Measurements from ENCODE around the gene PCDHA6. TPM values are rescaled to one million over a fixed set of nuclear protein-coding genes. Genes with fewer than 3 reads are reported as not detected.

PCDHA6 gene
- polyA plus RNA-seq, 1 of the 3 experiments (the other 2 are of a cell fraction): 0.02 TPM

DNA sequence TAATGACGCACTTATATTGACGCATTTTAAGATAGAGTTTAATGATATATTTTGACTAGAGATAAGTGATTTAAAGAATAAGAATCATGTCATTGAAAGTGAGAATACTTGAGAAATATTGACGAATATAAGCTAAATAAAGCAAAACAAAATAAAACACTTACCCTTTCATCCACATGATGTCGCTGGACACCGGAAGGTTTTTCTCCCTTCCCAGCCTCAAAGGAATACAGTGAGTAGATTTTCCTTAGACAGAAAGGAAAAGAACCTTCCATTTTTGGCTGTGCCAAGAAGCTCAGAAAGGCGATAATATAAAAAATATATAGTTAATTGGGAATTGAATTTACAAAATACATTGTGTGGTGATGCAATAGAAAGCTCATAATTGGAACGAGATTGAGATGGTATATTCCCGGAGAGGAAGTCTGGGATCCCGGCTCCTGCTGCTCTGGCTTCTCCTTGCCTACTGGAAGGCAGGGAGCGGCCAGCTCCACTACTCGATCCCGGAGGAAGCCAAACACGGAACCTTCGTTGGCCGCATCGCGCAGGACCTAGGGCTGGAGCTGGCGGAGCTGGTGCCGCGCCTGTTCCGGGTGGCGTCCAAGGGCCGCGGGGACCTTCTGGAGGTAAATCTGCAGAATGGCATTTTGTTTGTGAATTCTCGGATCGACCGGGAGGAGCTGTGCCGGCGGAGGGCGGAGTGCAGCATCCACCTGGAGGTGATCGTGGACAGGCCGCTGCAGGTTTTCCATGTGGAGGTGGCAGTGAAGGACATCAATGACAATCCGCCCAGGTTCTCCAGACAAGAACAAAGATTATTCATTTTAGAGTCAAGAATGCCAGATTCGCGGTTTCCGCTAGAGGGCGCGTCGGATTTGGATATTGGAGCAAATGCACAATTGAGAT is 6.1 kb upstream of the PCDHA6 start, which contains the start of gene PCDHA5:
TSS of gene PCDHA5 (plus strand) at position 239 of the 906 bp plus-strand sequence.
- H3K9ac ChIP-seq: no peak within 1 kb of the TSS
- no peaks in the 10 kb centered on the region for H3K9me2 ChIP-seq
- TF ChIP-seq, protein P1, sequence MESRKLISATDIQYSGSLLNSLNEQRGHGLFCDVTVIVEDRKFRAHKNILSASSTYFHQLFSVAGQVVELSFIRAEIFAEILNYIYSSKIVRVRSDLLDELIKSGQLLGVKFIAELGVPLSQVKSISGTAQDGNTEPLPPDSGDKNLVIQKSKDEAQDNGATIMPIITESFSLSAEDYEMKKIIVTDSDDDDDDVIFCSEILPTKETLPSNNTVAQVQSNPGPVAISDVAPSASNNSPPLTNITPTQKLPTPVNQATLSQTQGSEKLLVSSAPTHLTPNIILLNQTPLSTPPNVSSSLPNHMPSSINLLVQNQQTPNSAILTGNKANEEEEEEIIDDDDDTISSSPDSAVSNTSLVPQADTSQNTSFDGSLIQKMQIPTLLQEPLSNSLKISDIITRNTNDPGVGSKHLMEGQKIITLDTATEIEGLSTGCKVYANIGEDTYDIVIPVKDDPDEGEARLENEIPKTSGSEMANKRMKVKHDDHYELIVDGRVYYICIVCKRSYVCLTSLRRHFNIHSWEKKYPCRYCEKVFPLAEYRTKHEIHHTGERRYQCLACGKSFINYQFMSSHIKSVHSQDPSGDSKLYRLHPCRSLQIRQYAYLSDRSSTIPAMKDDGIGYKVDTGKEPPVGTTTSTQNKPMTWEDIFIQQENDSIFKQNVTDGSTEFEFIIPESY (IDR thresholded peaks at IDR 0.05; ENCODE audit: borderline replicate concordance, low read depth): no peak
- TF ChIP-seq, protein P2, sequence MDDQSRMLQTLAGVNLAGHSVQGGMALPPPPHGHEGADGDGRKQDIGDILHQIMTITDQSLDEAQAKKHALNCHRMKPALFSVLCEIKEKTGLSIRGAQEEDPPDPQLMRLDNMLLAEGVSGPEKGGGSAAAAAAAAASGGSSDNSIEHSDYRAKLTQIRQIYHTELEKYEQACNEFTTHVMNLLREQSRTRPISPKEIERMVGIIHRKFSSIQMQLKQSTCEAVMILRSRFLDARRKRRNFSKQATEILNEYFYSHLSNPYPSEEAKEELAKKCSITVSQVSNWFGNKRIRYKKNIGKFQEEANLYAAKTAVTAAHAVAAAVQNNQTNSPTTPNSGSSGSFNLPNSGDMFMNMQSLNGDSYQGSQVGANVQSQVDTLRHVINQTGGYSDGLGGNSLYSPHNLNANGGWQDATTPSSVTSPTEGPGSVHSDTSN (IDR thresholded peaks at IDR 0.05): no peak
- TF ChIP-seq, protein P3, sequence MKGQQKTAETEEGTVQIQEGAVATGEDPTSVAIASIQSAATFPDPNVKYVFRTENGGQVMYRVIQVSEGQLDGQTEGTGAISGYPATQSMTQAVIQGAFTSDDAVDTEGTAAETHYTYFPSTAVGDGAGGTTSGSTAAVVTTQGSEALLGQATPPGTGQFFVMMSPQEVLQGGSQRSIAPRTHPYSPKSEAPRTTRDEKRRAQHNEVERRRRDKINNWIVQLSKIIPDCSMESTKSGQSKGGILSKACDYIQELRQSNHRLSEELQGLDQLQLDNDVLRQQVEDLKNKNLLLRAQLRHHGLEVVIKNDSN (IDR thresholded peaks at IDR 0.05; ENCODE audit: borderline replicate concordance, low read depth): no peak
- TF ChIP-seq RFX5 (IDR thresholded peaks at IDR 0.05; ENCODE audit: low read length) (no peak), CHD2 (IDR thresholded peaks at IDR 0.05; ENCODE audit: low read length, partially characterized antibody) (no peak), FOXJ3 (CRISPR knock-in tag; IDR thresholded peaks at IDR 0.05) (no peak), FOSL2 (IDR thresholded peaks at IDR 0.05; ENCODE audit: borderline replicate concordance, low read depth) (no peak), YY1 (IDR thresholded peaks at IDR 0.05; ENCODE audit: low read depth) (no peak), FOXM1 (IDR thresholded peaks at IDR 0.05; ENCODE audit: low read depth) (no peak), POLR2AphosphoS5 (IDR thresholded peaks at IDR 0.05; ENCODE audit: low read depth, low read length) (no peak), GABPA (IDR thresholded peaks at IDR 0.05; ENCODE audit: low read depth) (no peak), RAD21 (IDR thresholded peaks at IDR 0.05; ENCODE audit: low read length) (no peak), NRF1 (IDR thresholded peaks at IDR 0.05; ENCODE audit: low read depth, low read length) (no peak), GATA2 (CRISPR knock-in tag; IDR thresholded peaks at IDR 0.05) (no peak), RXRA (IDR thresholded peaks at IDR 0.05; ENCODE audit: borderline replicate concordance, low read depth) (no peak), TCF12 (IDR thresholded peaks at IDR 0.05) (no peak), TAF1 (IDR thresholded peaks at IDR 0.05; ENCODE audit: borderline replicate concordance, low read depth, low read length) (no peak)
- TF ChIP-seq, protein P4, sequence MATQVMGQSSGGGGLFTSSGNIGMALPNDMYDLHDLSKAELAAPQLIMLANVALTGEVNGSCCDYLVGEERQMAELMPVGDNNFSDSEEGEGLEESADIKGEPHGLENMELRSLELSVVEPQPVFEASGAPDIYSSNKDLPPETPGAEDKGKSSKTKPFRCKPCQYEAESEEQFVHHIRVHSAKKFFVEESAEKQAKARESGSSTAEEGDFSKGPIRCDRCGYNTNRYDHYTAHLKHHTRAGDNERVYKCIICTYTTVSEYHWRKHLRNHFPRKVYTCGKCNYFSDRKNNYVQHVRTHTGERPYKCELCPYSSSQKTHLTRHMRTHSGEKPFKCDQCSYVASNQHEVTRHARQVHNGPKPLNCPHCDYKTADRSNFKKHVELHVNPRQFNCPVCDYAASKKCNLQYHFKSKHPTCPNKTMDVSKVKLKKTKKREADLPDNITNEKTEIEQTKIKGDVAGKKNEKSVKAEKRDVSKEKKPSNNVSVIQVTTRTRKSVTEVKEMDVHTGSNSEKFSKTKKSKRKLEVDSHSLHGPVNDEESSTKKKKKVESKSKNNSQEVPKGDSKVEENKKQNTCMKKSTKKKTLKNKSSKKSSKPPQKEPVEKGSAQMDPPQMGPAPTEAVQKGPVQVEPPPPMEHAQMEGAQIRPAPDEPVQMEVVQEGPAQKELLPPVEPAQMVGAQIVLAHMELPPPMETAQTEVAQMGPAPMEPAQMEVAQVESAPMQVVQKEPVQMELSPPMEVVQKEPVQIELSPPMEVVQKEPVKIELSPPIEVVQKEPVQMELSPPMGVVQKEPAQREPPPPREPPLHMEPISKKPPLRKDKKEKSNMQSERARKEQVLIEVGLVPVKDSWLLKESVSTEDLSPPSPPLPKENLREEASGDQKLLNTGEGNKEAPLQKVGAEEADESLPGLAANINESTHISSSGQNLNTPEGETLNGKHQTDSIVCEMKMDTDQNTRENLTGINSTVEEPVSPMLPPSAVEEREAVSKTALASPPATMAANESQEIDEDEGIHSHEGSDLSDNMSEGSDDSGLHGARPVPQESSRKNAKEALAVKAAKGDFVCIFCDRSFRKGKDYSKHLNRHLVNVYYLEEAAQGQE (IDR thresholded peaks at IDR 0.05; ENCODE audit: low read depth, low read length): no peak
- TF ChIP-seq, protein P5, sequence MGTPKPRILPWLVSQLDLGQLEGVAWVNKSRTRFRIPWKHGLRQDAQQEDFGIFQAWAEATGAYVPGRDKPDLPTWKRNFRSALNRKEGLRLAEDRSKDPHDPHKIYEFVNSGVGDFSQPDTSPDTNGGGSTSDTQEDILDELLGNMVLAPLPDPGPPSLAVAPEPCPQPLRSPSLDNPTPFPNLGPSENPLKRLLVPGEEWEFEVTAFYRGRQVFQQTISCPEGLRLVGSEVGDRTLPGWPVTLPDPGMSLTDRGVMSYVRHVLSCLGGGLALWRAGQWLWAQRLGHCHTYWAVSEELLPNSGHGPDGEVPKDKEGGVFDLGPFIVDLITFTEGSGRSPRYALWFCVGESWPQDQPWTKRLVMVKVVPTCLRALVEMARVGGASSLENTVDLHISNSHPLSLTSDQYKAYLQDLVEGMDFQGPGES (IDR thresholded peaks at IDR 0.05; ENCODE audit: low read depth, low read length): no peak
- no peaks in the 10 kb centered on the region for H4K20me1 ChIP-seq (ENCODE audit: insufficient read depth)
- H3K4me2 ChIP-seq: no peak within 1 kb of the TSS
- DNase-seq: no peak
- no peaks in the 10 kb centered on the region for H3K79me2 ChIP-seq (ENCODE audit: insufficient read depth)
- H3K36me3 ChIP-seq (replicated peaks in 1 of 2; ENCODE audit: control insufficient read depth in 1 of 2, insufficient read depth in 2 of 2, low read length in 1 of 2): no peaks in the 10 kb centered on the region
- no peak within 1 kb of the TSS for H2AFZ ChIP-seq (ENCODE audit: low read depth)
- ChIA-PET CTCF (interaction anchor here (0.6 to 2.9 kb wide), 6 partner anchors 14 to 187 kb away, joined by 3 to 14 read pairs (median 4); partner anchors contain the start of genes PCDHA4, PCDHA8 and PCDHAC1), POLR2A (no interaction called here)
- no peaks in the 10 kb centered on the region for H3K9me3 ChIP-seq
- H3K27me3 ChIP-seq (ENCODE audit: insufficient read depth): no peaks in the 10 kb centered on the region
- H3K27ac ChIP-seq (ENCODE audit: low read depth in 2 of 2, low read length in 1 of 2): no peak within 1 kb of the TSS
- no peaks in the 10 kb centered on the region for H3K4me1 ChIP-seq (ENCODE audit: control insufficient read depth in 1 of 2, insufficient read depth in 2 of 2, low read depth in 1 of 2, low read length in 1 of 2)
- WGBS (ENCODE audit: low lambda C conversion rate): 75% methylated on average over 39 of the region's 39 CpGs
- H3K4me3 ChIP-seq (ENCODE audit: low read depth in 2 of 2, low read length in 1 of 2): no peak within 1 kb of the TSS
- H3F3A ChIP-seq (replicated peaks; ENCODE audit: insufficient read depth): no peaks in the 10 kb centered on the region
